HepG2 (cell line): ENCODE measurements around the gene SLC35A1. TPM values are rescaled to one million over a fixed set of nuclear protein-coding genes. Genes with fewer than 3 reads are reported as not detected.

ENCODE experiments used
- AHDC1 ChIP-seq: sonication (generic); formaldehyde crosslinking; IDR thresholded peaks from 2 replicates; pipeline ENCODE4 v1.5.1; 2020; ENCODE audit warnings: mild to moderate bottlenecking, missing genetic modification reagents, borderline replicate concordance
- BCLAF1 ChIP-seq: fragments of 450-650 bp; IDR thresholded peaks from 2 replicates; pipeline ENCODE4 v1.6.1; 2017; ENCODE audit warnings: mild to moderate bottlenecking
- BRCA1 ChIP-seq: sonication (generic); formaldehyde crosslinking; IDR thresholded peaks from 2 replicates; pipeline ENCODE4 v1.4.0; 2020; ENCODE audit warnings: missing genetic modification reagents
- HOXD1 ChIP-seq: sonication (generic); formaldehyde crosslinking; IDR thresholded peaks from 2 replicates; pipeline ENCODE4 v1.5.0; 2020; ENCODE audit warnings: missing genetic modification reagents
- KMT2A ChIP-seq: sonication (generic); formaldehyde crosslinking; IDR thresholded peaks from 2 replicates; pipeline ENCODE4 v1.4.0; 2020; ENCODE audit warnings: missing genetic modification reagents
- MED1 ChIP-seq: sonication (generic); formaldehyde crosslinking; IDR thresholded peaks from 2 replicates; pipeline ENCODE4 v1.4.0; 2020; ENCODE audit warnings: missing genetic modification reagents
- NFYC ChIP-seq: IDR thresholded peaks from 2 replicates; pipeline ENCODE4 v1.6.1; 2016; ENCODE audit warnings: missing genetic modification reagents, missing compliant biosample characterization
- NR2F6 ChIP-seq, 2 experiments: IDR thresholded peaks; 2 replicates each; pipeline ENCODE4 v1.6.1; 2016; ENCODE audit warnings: antibody characterized with exemption in 1 of 2, mild to moderate bottlenecking in 1 of 2
- PHF8 ChIP-seq: sonication (generic); formaldehyde crosslinking; IDR thresholded peaks from 2 replicates; pipeline ENCODE4 v1.5.0; 2020; ENCODE audit warnings: missing genetic modification reagents
- REL ChIP-seq: sonication (generic); formaldehyde crosslinking; conservative IDR thresholded peaks from 2 replicates; pipeline ENCODE4 v1.8.0; 2022; ENCODE audit warnings: mild to moderate bottlenecking, missing genetic modification reagents, moderate library complexity
- SP4 ChIP-seq: sonication (generic); formaldehyde crosslinking; IDR thresholded peaks from 2 replicates; pipeline ENCODE4 v1.8.1; 2023; ENCODE audit warnings: mild to moderate bottlenecking, missing genetic modification reagents
- XBP1 ChIP-seq: sonication (generic); formaldehyde crosslinking; IDR thresholded peaks from 2 replicates; pipeline ENCODE4 v1.5.0; 2020; ENCODE audit warnings: missing genetic modification reagents
- ZBTB7A ChIP-seq: sonication (generic); formaldehyde crosslinking; IDR thresholded peaks from 2 replicates; pipeline ENCODE4 v1.8.0; 2022; ENCODE audit warnings: mild to moderate bottlenecking, missing genetic modification reagents
- ZNF143 ChIP-seq: sonication (generic); formaldehyde crosslinking; IDR thresholded peaks from 2 replicates; pipeline ENCODE4 v1.4.0; 2020; ENCODE audit warnings: missing genetic modification reagents
- ZNF234 ChIP-seq: sonication (generic); formaldehyde crosslinking; conservative IDR thresholded peaks from 2 replicates; pipeline ENCODE4 v1.5.1; 2020; ENCODE audit warnings: mild to moderate bottlenecking, missing genetic modification reagents
- ZNF337 ChIP-seq: sonication (generic); formaldehyde crosslinking; IDR thresholded peaks from 2 replicates; pipeline ENCODE4 v1.5.1; 2020; ENCODE audit warnings: missing genetic modification reagents, low read depth, mild to moderate bottlenecking, borderline replicate concordance
- ZNF414 ChIP-seq: sonication (generic); formaldehyde crosslinking; IDR thresholded peaks from 2 replicates; pipeline ENCODE4 v1.5.0; 2020; ENCODE audit warnings: missing genetic modification reagents
- ZNF652 ChIP-seq: IDR thresholded peaks from 2 replicates; pipeline ENCODE4 v1.6.1; 2016; ENCODE audit warnings: low read depth, borderline replicate concordance
- ZNF75D ChIP-seq: sonication (generic); formaldehyde crosslinking; IDR thresholded peaks from 2 replicates; pipeline ENCODE4 v1.8.1; 2023; ENCODE audit warnings: missing genetic modification reagents, mild to moderate bottlenecking, borderline replicate concordance
- polyA plus RNA-seq, 8 experiments: library from polyadenylated mRNA; depleted of rRNA in 3 of 8; stranded (reverse) in 7 of 8; unstranded in 1 of 8; fragments of >200 nt; fragmentation: Illumina TruSeq in 4 of 8; extraction: Trizol in 4 of 8; gene quantifications; 2 replicates each; pipeline versions ENCODE4 v1.2.1 to v1.2.3, GENCODE V29; 2011 to 2016; ENCODE audit warnings: low read depth in 4 of 8, missing spikeins in 1 of 8, mixed read lengths in 1 of 8; ENCODE audit not compliant: insufficient read depth in 1 of 8
- total RNA-seq, 5 experiments: library from RNA; depleted of rRNA; stranded (reverse); fragments of >200 nt; fragmentation: Illumina TruSeq; extraction: Trizol; gene quantifications; 2 replicates each; pipeline ENCODE4 v1.2.3, GENCODE V29; 2016; ENCODE audit warnings: low read depth in 1 of 5

The SLC35A1 gene
- total and polyA plus RNA-seq, 2 of the 13 experiments (the other 11 are each of a cell fraction or from before 2014, with no cell fraction given): 24.8 to 25.1 TPM

GRCh38 chr6:87472525-87473418 lies at the start of gene SLC35A1 (continued):
- TF ChIP-seq BCLAF1: no peak
- TF ChIP-seq ZNF75D (CRISPR knock-in tag): no peak
- TF ChIP-seq HOXD1: peak; percentile 69
- TF ChIP-seq REL: no peak
- no peak for TF ChIP-seq NR2F6 (IDR thresholded peaks at IDR 0.05)
- TF ChIP-seq NR2F6 (CRISPR knock-in tag; IDR thresholded peaks at IDR 0.05): no peak
- TF ChIP-seq PHF8 (CRISPR knock-in tag): peak; percentile 95
- no peak for TF ChIP-seq ZNF337 (CRISPR knock-in tag)
- no peak; the same call in 1 of the 2 replicates for TF ChIP-seq XBP1 (CRISPR knock-in tag)
- peak; percentile 64 for TF ChIP-seq ZNF414 (CRISPR knock-in tag)
- peak; percentile 86 for TF ChIP-seq SP4 (CRISPR knock-in tag)
- peak; percentile 37; the same call in 1 of the 2 replicates for TF ChIP-seq MED1 (CRISPR knock-in tag)
- TF ChIP-seq KMT2A (CRISPR knock-in tag): peak; percentile 65; the same call in 1 of the 2 replicates
- TF ChIP-seq AHDC1 (CRISPR knock-in tag): 0 out of 2 replicates have a peak, but pooled peaks have one; percentile 25
- TF ChIP-seq NFYC: 0 out of 2 replicates have a peak, but pooled peaks have one; percentile 21
- TF ChIP-seq ZNF234 (CRISPR knock-in tag): no peak
- TF ChIP-seq ZBTB7A (CRISPR knock-in tag): no peak
- TF ChIP-seq ZNF143: peak; percentile 94
- TF ChIP-seq BRCA1 (CRISPR knock-in tag): no peak
- TF ChIP-seq ZNF652 (CRISPR knock-in tag): no peak; the same call in 1 of the 2 replicates
